GM12892 (cell line): Measurements from ENCODE around the gene C5orf63.
"Not testable (repeated sequence)": the region's sequence is repeated elsewhere in the genome, so short reads cannot be mapped to it uniquely, and the experiment has no call there.

Source experiments
- DNase-seq: peaks from one replicate; pipeline ENCODE4 v3.0.0; 2011; ENCODE audit not compliant: insufficient read length
- FAIRE-seq: peaks from 2 replicates; lab custom pipeline; 2011; peaks lifted over from hg19 to GRCh38; lab: Jason Lieb, UNC
- POLR2A ChIP-seq: IDR thresholded peaks from 2 replicates; pipeline ENCODE4 v1.6.1; 2011; ENCODE audit warnings: low read depth, low read length, control low read depth
- POLR2AphosphoS5 ChIP-seq: IDR thresholded peaks from 2 replicates; pipeline ENCODE4 v1.6.1; 2011; ENCODE audit warnings: low read depth, low read length, control low read depth
- TAF1 ChIP-seq: IDR thresholded peaks from 2 replicates; pipeline ENCODE4 v1.6.1; 2011; ENCODE audit warnings: low read depth, mild to moderate bottlenecking, control low read depth, low read length, borderline replicate concordance

Gene C5orf63

DNA sequence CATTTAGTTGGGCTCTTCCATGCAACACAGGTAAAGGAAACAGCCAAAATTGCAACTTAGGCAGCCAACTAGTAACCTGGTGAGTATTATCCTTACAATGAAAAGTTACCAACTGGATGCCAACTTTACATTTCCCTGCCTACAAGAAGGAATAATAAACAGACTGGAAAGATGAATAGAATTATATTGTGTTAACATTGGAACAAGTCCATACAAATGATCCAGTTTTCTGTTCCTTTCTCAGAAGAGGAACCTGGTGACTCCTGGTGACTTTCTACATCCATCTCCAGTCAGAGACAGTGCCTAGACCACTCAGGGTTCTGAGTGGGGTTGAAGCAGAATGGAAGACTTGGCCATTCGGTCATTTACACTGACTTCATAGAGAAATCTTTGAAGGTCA, 63.5 kb downstream of the C5orf63 start:
- no peak for TF ChIP-seq TAF1
- TF ChIP-seq POLR2AphosphoS5 = no peak
- no peak for TF ChIP-seq POLR2A
- DNase-seq (no peak), FAIRE-seq (no peak)

- TF ChIP-seq TAF1 (no peak), POLR2A (no peak), POLR2AphosphoS5 (no peak)
- DNase-seq = no peak
- no peak for FAIRE-seq
These were observed 64.9 kb downstream of the C5orf63 start for GRCh38 chr5:127008300-127008975.

- FAIRE-seq = no peak
- no peak for TF ChIP-seq TAF1
- no peak for TF ChIP-seq POLR2A
- TF ChIP-seq POLR2AphosphoS5 = no peak
- no peak for DNase-seq
These were observed 65.8 kb downstream of the C5orf63 start for GRCh38 chr5:127007522-127007921.

DNA sequence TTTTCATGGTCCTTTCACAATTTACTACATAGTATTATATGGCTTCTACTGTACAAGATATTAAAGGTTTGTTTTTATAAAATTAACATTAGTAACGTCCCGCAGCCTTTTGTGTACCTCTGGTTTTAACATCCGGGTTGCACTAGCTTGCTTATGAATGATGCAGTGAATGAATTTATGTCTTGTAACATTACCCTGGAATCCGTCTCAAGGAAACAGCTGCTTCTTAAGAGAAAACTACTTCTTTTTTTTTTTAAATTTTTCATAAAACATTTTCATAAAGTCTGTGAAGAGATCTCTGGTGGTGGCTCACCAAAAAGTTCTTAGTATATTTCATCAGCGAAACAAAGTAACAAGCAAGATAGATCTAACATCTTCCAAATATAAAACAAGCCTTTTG, 66.6 kb downstream of the C5orf63 start:
- FAIRE-seq (no peak), DNase-seq (no peak)
- TF ChIP-seq POLR2A (no peak), TAF1 (no peak), POLR2AphosphoS5 (no peak)

DNA sequence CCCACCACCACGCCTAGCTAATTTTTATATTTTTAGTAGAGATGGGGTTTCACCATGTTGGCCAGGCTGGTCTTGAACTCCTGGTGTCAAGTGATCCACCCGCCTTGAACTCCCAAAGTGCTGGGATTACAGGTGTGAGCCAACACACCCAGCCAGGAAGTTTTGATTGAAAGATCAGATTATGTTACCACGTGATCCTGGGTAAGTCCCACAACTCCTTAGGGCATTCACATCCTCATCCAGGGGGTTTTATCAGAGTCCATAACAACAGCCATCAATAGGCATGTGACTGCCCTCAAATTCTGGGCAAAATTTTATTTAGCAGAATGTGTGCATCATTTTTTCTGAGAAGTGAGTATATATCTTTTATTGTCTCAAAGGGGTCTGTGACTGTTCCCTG, 68.0 kb downstream of the C5orf63 start:
- not testable (repeated sequence) for DNase-seq, FAIRE-seq

GRCh38 chr5:127004721-127005120, 68.6 kb downstream of the C5orf63 start:
- TF ChIP-seq POLR2AphosphoS5 (no peak), POLR2A (no peak), TAF1 (no peak)
- FAIRE-seq (no peak), DNase-seq (no peak)

DNA sequence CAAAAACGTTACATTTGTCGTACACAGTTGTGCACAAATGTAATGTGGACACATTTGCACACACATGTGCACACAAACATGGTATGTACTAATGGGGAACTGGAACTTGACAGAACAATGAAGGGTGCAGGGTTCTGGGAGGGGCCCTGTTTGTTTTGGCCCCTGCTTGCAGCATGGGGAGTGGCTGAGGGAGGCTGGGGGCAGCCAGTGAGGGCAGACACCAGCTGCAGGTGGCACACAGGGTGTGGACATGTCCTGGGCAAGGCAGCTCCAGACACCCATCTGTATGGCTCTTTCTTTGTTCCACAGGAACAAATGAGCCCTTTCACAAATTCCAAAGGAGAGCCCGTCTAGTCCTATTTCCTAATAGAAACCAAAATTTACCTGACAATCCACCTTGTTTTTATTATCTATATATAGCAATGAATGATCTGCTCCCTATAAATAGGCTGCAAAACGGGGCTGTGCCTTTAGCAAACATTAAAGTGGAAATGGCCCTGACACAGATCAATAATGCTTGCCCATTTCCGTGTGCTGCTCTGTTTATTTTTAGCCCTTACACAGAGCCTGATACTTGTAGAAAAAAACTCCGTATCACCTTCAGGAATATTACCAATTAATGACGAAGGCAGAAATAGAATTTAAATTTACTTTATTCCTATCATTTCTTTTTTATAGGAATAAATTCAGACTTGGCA, 69.4 kb downstream of the C5orf63 start:
- TF ChIP-seq POLR2A (no peak), POLR2AphosphoS5 (no peak), TAF1 (no peak)
- DNase-seq (no peak), FAIRE-seq (no peak)

GRCh38 chr5:127002390-127002789, 70.9 kb downstream of the C5orf63 start:
- no peak for TF ChIP-seq TAF1
- no peak for TF ChIP-seq POLR2AphosphoS5
- TF ChIP-seq POLR2A = no peak
- no peak for DNase-seq

DNA sequence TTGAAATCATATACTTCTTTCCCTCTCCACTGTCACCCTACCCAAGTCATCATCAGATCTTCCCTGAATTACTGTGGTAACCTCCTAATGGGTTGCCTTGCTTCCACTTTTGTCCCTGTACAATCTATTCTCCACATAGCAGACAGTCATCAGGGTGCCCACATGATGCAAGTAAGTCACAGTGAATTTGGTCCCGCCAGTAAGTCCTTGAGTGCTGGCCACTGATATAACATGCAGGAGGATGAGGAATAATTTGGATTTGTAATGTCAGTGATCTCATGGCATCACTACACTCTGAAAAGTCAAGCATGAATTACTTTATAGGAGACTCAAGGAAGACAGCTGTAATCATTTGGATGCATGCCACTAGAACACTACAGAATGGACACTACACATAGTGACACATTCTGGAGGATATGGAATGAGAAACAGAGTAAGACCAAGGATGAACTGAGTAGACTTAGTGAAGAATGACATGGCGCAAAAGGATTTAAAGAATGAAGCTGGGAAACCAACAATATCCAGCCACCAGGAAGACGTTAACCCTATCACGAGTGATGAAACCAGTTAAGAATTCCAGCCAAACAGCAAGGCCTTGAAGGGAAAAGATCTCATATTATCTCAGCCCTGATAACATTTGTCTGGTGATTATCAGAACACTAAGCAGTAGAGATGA, 71.5 kb downstream of the C5orf63 start:
- FAIRE-seq (no peak), DNase-seq (no peak)
- TF ChIP-seq POLR2AphosphoS5 = no peak
- no peak for TF ChIP-seq TAF1
- no peak for TF ChIP-seq POLR2A

More at GRCh38 chr5:127002390-127002789, 70.9 kb downstream of the C5orf63 start:
- no peak for FAIRE-seq
